GM12801 (cell line): ENCODE data around the gene WNT3A.

ENCODE experiments used
- CTCF ChIP-seq: IDR thresholded peaks from one replicate; pipeline ENCODE4 v1.5.1; 2011; ENCODE audit warnings: control low read depth; ENCODE audit not compliant: insufficient read length; ENCODE audit errors: extremely low read depth

The WNT3A gene

GRCh38 chr1:228105996-228106799 is 99.4 kb downstream of the WNT3A start:
- TF ChIP-seq CTCF: no peak

GRCh38 chr1:228106800-228107054 is 99.9 kb downstream of the WNT3A start:
- TF ChIP-seq CTCF: no peak

GRCh38 chr1:228107636-228108035 is 100.8 kb downstream of the WNT3A start:
- TF ChIP-seq CTCF: no peak

GRCh38 chr1:228108055-228108690 is 101.4 kb downstream of the WNT3A start:
- TF ChIP-seq CTCF: no peak

- TF ChIP-seq CTCF: no peak
Observed at GRCh38 chr1:228108742-228109072, 101.9 kb downstream of the WNT3A start.

GRCh38 chr1:228109073-228109961 is 102.5 kb downstream of the WNT3A start, which contains the start of gene MRPL55:
TSS of gene MRPL55 (minus strand) at chr1:228109299. CDS start at chr1:228108260, 1,039 bp downstream.
- no peak for TF ChIP-seq CTCF

- no peak for TF ChIP-seq CTCF
Observed at GRCh38 chr1:228109962-228110488, 103.2 kb downstream of the WNT3A start.
